ENCODE results near the gene FAM83F. TPM values are rescaled to one million over a fixed set of nuclear protein-coding genes. Genes with fewer than 3 reads are reported as not detected.
A peak's percentile ranks its signal among the peaks of the same experiment; 100 is the strongest.

The FAM83F gene
- total RNA-seq, 1 experiment from 2014 or later, result 43.1 TPM

DNA sequence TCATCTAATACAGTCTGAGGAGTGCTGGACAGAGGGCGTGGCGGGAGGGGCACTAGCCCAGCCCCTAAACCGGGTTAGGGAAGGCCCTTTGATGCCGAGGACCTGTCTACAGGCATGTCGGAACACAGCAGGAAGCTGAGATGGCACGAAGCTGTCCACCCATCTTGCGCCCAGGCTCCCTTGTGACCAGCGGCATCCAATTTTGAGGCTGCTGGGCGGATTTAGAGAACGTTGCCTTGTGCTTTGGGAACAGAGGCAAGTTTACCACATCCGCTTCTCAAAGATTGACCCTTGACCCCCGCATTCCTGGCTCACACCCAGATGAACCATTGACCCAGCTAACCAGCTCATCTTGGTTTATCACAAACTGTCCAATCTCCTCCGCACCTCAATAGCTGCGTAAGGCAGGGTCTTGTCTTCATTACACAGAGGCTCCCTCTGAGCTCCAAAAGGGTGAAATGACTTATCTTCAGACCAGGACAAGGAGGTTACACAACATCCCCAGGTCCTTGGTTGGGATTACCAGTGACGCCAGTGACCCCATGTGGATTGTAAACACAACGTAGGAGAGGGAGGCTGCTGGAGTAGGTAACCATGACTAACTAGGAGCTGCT lies 4.5 kb downstream of the FAM83F start:
- H3K4me3 Mint-ChIP-seq, result peak overlapping the region; percentile 64
- CTCF ChIA-PET, result interaction anchor here (1.1 to 5.3 kb wide), 7 partner anchors 10 to 66 kb away, joined by 3 to 29 read pairs (median 10); no protein-coding TSS in a partner anchor
- no peak for ATAC-seq
- peaks cover 83% of the 10 kb centered on the region for H3K4me1 Mint-ChIP-seq
- POLR2A ChIA-PET, result interaction anchor here (1.7 kb wide), 1 partner anchor 10 kb away, joined by 5 read pairs; no protein-coding TSS in a partner anchor
- TF ChIP-seq ZNF396 (CRISPR knock-in tag; IDR thresholded peaks at IDR 0.05; ENCODE audit: borderline replicate concordance) (no peak), ETV6 (CRISPR knock-in tag; IDR thresholded peaks at IDR 0.05) (no peak), HMGA2 (CRISPR knock-in tag; IDR thresholded peaks at IDR 0.05) (no peak), ZNF317 (CRISPR knock-in tag; IDR thresholded peaks at IDR 0.05; ENCODE audit: borderline replicate concordance, low read depth) (no peak), GABPB1 (CRISPR knock-in tag; IDR thresholded peaks at IDR 0.05) (no peak), ATF1 (CRISPR knock-in tag; IDR thresholded peaks at IDR 0.05) (no peak), NFYB (CRISPR knock-in tag; conservative IDR thresholded peaks at IDR 0.05; ENCODE audit: low read depth) (no peak)
- TF ChIP-seq, protein P1, sequence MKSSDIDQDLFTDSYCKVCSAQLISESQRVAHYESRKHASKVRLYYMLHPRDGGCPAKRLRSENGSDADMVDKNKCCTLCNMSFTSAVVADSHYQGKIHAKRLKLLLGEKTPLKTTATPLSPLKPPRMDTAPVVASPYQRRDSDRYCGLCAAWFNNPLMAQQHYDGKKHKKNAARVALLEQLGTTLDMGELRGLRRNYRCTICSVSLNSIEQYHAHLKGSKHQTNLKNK (CRISPR knock-in tag; IDR thresholded peaks at IDR 0.05), result no peak
- peak overlapping the region; percentile 95 for H3K27ac Mint-ChIP-seq
- H3K9me3 Mint-ChIP-seq, result no peaks in the 10 kb centered on the region
- peaks cover 6% of the 10 kb centered on the region; the same call in 1 of the 2 replicates for H3K36me3 Mint-ChIP-seq
- peaks cover under 1% of the 10 kb centered on the region for H3K27me3 Mint-ChIP-seq (ENCODE audit: low read depth)
- no peak for DNase-seq (ENCODE audit: low spot score)

DNA sequence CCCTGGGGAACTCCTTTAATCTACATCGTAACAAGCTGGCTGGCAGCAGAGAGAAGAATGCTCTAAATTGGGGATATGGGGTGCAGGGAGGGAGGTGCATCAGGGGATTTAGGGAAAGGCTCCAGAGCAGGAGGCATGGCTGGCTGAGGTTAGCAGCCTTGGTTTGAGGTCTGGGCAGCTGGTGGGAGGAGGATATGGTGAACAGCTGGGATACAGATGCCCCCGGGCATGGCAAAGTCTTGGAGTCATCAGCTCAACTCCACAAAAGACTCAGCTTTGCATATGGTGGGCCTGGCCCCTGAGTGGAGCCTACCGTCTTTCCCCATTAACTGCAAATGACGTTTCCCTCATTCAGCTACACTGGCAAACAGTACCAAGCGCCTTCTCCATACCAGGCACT lies 5.4 kb downstream of the FAM83F start:
- ATAC-seq, result no peak
- Mint-ChIP-seq H3K36me3 (peaks cover 13% of the 10 kb centered on the region; the same call in 1 of the 2 replicates), H3K27ac (no peak overlapping the region), H3K9me3 (no peaks in the 10 kb centered on the region), H3K4me1 (peaks cover 89% of the 10 kb centered on the region), H3K4me3 (peak overlapping the region; percentile 25), H3K27me3 (ENCODE audit: low read depth) (no peaks in the 10 kb centered on the region)
- CTCF ChIA-PET, result interaction anchor here (1.1 to 5.3 kb wide), 8 partner anchors 9 to 67 kb away, joined by 3 to 29 read pairs (median 10); no protein-coding TSS in a partner anchor
- DNase-seq (ENCODE audit: low spot score), result no peak
- POLR2A ChIA-PET, result no interaction called here
- TF ChIP-seq HMGA2 (CRISPR knock-in tag; IDR thresholded peaks at IDR 0.05), result no peak
- TF ChIP-seq GTF2I (CRISPR knock-in tag; conservative IDR thresholded peaks at IDR 0.05), result no peak
- no peak for TF ChIP-seq CREM (CRISPR knock-in tag; IDR thresholded peaks at IDR 0.05)
- TF ChIP-seq ATF1 (CRISPR knock-in tag; IDR thresholded peaks at IDR 0.05), result no peak
- TF ChIP-seq JUN (CRISPR knock-in tag; IDR thresholded peaks at IDR 0.05), result no peak
- TF ChIP-seq, protein P2, sequence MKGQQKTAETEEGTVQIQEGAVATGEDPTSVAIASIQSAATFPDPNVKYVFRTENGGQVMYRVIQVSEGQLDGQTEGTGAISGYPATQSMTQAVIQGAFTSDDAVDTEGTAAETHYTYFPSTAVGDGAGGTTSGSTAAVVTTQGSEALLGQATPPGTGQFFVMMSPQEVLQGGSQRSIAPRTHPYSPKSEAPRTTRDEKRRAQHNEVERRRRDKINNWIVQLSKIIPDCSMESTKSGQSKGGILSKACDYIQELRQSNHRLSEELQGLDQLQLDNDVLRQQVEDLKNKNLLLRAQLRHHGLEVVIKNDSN (CRISPR knock-in tag; IDR thresholded peaks at IDR 0.05), result no peak
- no peak for TF ChIP-seq ZNF423 (CRISPR knock-in tag; IDR thresholded peaks at IDR 0.05)
- TF ChIP-seq NFE2L1 (CRISPR knock-in tag; IDR thresholded peaks at IDR 0.05), result no peak
- TF ChIP-seq ESRRA (CRISPR knock-in tag; IDR thresholded peaks at IDR 0.05; ENCODE audit: borderline replicate concordance), result no peak
- TF ChIP-seq ETV6 (CRISPR knock-in tag; IDR thresholded peaks at IDR 0.05), result no peak
- TF ChIP-seq SP1 (CRISPR knock-in tag; conservative IDR thresholded peaks at IDR 0.05), result no peak

DNA sequence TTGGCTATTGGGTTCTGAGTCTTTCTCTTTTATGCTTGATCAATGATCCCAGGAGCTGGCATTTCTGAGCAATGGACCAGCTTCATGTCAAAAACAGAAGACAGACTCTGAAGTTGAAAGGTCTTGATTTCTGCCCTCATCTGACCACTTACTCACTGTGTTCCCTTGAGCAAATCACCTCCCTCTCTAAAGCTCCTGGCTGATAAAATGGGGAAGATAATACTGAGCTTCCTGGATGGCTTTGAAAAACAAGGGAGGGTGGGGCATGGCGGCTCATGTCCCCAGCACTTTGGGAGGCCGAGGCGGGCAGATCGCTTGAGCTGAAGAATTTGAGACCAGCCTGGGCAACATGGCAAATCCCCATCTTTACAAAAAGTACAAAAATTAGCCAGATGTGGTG lies 6.4 kb downstream of the FAM83F start:
- ATAC-seq (no peak), DNase-seq (ENCODE audit: low spot score) (no peak)
- CTCF ChIA-PET, result interaction anchor here (1.2 to 5.3 kb wide), 7 partner anchors 8 to 466 kb away, joined by 3 to 29 read pairs (median 9); no protein-coding TSS in a partner anchor
- Mint-ChIP-seq H3K36me3 (peaks cover 14% of the 10 kb centered on the region; the same call in 1 of the 2 replicates), H3K27me3 (ENCODE audit: low read depth) (no peaks in the 10 kb centered on the region), H3K27ac (peak overlapping the region; percentile 55), H3K9me3 (no peaks in the 10 kb centered on the region), H3K4me1 (peaks cover 91% of the 10 kb centered on the region), H3K4me3 (0 out of 2 replicates have a peak overlapping the region, but pooled peaks have one; percentile 26)
- POLR2A ChIA-PET, result no interaction called here
- TF ChIP-seq, protein P3, sequence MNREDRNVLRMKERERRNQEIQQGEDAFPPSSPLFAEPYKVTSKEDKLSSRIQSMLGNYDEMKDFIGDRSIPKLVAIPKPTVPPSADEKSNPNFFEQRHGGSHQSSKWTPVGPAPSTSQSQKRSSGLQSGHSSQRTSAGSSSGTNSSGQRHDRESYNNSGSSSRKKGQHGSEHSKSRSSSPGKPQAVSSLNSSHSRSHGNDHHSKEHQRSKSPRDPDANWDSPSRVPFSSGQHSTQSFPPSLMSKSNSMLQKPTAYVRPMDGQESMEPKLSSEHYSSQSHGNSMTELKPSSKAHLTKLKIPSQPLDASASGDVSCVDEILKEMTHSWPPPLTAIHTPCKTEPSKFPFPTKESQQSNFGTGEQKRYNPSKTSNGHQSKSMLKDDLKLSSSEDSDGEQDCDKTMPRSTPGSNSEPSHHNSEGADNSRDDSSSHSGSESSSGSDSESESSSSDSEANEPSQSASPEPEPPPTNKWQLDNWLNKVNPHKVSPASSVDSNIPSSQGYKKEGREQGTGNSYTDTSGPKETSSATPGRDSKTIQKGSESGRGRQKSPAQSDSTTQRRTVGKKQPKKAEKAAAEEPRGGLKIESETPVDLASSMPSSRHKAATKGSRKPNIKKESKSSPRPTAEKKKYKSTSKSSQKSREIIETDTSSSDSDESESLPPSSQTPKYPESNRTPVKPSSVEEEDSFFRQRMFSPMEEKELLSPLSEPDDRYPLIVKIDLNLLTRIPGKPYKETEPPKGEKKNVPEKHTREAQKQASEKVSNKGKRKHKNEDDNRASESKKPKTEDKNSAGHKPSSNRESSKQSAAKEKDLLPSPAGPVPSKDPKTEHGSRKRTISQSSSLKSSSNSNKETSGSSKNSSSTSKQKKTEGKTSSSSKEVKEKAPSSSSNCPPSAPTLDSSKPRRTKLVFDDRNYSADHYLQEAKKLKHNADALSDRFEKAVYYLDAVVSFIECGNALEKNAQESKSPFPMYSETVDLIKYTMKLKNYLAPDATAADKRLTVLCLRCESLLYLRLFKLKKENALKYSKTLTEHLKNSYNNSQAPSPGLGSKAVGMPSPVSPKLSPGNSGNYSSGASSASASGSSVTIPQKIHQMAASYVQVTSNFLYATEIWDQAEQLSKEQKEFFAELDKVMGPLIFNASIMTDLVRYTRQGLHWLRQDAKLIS (CRISPR knock-in tag; IDR thresholded peaks at IDR 0.05; ENCODE audit: borderline replicate concordance), result no peak
- TF ChIP-seq, protein P4, sequence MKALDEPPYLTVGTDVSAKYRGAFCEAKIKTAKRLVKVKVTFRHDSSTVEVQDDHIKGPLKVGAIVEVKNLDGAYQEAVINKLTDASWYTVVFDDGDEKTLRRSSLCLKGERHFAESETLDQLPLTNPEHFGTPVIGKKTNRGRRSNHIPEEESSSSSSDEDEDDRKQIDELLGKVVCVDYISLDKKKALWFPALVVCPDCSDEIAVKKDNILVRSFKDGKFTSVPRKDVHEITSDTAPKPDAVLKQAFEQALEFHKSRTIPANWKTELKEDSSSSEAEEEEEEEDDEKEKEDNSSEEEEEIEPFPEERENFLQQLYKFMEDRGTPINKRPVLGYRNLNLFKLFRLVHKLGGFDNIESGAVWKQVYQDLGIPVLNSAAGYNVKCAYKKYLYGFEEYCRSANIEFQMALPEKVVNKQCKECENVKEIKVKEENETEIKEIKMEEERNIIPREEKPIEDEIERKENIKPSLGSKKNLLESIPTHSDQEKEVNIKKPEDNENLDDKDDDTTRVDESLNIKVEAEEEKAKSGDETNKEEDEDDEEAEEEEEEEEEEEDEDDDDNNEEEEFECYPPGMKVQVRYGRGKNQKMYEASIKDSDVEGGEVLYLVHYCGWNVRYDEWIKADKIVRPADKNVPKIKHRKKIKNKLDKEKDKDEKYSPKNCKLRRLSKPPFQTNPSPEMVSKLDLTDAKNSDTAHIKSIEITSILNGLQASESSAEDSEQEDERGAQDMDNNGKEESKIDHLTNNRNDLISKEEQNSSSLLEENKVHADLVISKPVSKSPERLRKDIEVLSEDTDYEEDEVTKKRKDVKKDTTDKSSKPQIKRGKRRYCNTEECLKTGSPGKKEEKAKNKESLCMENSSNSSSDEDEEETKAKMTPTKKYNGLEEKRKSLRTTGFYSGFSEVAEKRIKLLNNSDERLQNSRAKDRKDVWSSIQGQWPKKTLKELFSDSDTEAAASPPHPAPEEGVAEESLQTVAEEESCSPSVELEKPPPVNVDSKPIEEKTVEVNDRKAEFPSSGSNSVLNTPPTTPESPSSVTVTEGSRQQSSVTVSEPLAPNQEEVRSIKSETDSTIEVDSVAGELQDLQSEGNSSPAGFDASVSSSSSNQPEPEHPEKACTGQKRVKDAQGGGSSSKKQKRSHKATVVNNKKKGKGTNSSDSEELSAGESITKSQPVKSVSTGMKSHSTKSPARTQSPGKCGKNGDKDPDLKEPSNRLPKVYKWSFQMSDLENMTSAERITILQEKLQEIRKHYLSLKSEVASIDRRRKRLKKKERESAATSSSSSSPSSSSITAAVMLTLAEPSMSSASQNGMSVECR (CRISPR knock-in tag; IDR thresholded peaks at IDR 0.05; ENCODE audit: borderline replicate concordance), result no peak
- TF ChIP-seq, protein P5, sequence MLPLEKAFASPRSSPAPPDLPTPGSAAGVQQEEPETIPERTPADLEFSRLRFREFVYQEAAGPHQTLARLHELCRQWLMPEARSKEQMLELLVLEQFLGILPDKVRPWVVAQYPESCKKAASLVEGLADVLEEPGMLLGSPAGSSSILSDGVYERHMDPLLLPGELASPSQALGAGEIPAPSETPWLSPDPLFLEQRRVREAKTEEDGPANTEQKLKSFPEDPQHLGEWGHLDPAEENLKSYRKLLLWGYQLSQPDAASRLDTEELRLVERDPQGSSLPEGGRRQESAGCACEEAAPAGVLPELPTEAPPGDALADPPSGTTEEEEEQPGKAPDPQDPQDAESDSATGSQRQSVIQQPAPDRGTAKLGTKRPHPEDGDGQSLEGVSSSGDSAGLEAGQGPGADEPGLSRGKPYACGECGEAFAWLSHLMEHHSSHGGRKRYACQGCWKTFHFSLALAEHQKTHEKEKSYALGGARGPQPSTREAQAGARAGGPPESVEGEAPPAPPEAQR (CRISPR knock-in tag; IDR thresholded peaks at IDR 0.05), result no peak
- TF ChIP-seq, protein P6, sequence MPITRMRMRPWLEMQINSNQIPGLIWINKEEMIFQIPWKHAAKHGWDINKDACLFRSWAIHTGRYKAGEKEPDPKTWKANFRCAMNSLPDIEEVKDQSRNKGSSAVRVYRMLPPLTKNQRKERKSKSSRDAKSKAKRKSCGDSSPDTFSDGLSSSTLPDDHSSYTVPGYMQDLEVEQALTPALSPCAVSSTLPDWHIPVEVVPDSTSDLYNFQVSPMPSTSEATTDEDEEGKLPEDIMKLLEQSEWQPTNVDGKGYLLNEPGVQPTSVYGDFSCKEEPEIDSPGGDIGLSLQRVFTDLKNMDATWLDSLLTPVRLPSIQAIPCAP (CRISPR knock-in tag; IDR thresholded peaks at IDR 0.05), result no peak
- no peak for TF ChIP-seq RORB (CRISPR knock-in tag; IDR thresholded peaks at IDR 0.05)

All from WTC11 (cell line).